WERI-Rb-1 (cell line): ENCODE measurements around the gene KLK10.

Experiments used
- DNase-seq: peaks from one replicate; pipeline ENCODE4 v3.0.0-alpha.2; 2020
- H3K27ac ChIP-seq: fragments of 250-450 bp; sonication (Bioruptor Pico); 2 replicates; pipeline ENCODE4 v1.5.1; 2020; ENCODE audit warnings: mild to moderate bottlenecking, moderate library complexity
- H3K27me3 ChIP-seq: fragments of 250-450 bp; sonication (Bioruptor Pico); 2 replicates; pipeline ENCODE4 v1.5.1; 2021; ENCODE audit warnings: mild to moderate bottlenecking, low read depth, moderate library complexity; ENCODE audit not compliant: insufficient read depth, severe bottlenecking
- H3K36me3 ChIP-seq: fragments of 250-450 bp; sonication (Bioruptor Pico); 2 replicates; pipeline ENCODE4 v1.5.1; 2020; ENCODE audit warnings: mild to moderate bottlenecking, moderate library complexity
- H3K4me3 ChIP-seq: 2 replicates; pipeline ENCODE4 v1.5.1; 2011; ENCODE audit warnings: low read depth, mild to moderate bottlenecking, control low read depth, low read length
- H3K9me3 ChIP-seq: fragments of 250-450 bp; sonication (Bioruptor Pico); 2 replicates; pipeline ENCODE4 v1.5.1; 2021; ENCODE audit warnings: mild to moderate bottlenecking, moderate library complexity; ENCODE audit not compliant: severe bottlenecking
- TF ChIP-seq, protein P1 (sequence below): IDR thresholded peaks from 2 replicates; pipeline ENCODE4 v1.5.1; 2011; ENCODE audit warnings: low read depth, mild to moderate bottlenecking, control low read depth, inconsistent platforms, low read length

The KLK10 gene

DNA sequence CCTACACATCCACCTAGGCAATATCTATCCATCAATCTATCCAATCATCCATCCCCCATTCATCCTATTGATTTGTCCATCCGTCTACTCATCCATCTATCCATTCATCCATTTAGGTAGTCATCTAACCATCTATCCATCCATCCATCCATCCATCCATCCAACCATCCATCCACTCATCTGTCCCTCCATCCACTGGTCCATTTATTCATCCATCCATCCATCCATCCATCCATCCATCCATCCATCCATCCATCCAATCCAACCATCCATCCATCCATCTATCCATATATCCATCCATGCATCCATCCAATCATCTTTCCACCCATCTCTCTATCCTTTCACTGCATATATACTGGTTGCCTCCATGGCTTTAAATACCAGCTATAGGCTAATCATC is 41.5 kb upstream of the KLK10 start:
- peaks cover 74% of the 10 kb centered on the region for H3K27me3 ChIP-seq
- TF ChIP-seq, protein P1, sequence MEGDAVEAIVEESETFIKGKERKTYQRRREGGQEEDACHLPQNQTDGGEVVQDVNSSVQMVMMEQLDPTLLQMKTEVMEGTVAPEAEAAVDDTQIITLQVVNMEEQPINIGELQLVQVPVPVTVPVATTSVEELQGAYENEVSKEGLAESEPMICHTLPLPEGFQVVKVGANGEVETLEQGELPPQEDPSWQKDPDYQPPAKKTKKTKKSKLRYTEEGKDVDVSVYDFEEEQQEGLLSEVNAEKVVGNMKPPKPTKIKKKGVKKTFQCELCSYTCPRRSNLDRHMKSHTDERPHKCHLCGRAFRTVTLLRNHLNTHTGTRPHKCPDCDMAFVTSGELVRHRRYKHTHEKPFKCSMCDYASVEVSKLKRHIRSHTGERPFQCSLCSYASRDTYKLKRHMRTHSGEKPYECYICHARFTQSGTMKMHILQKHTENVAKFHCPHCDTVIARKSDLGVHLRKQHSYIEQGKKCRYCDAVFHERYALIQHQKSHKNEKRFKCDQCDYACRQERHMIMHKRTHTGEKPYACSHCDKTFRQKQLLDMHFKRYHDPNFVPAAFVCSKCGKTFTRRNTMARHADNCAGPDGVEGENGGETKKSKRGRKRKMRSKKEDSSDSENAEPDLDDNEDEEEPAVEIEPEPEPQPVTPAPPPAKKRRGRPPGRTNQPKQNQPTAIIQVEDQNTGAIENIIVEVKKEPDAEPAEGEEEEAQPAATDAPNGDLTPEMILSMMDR, result no peak
- DNase-seq, result no peak

DNA sequence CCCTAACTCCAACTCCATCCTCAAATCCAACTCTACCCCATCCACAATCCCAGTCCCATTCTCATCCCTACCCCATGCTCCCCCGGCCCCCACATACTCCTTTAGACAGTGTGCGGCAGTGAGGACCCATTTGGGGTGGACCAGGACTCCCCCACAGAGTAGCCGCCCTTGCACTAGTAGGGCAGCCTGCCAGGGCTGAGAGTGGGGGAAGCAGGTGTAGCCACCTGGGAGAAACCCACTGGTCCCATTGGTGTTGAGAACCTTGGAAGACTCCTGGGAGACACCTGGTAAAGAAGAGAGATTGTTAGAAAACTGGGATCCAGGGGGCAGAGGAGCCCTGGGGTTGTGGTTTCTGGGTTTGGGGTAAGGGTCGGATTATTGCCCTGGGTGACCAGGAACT is 40.8 kb upstream of the KLK10 start:
- no peak for DNase-seq
- H3K4me3 ChIP-seq, result no peak overlapping the region
- no peaks in the 10 kb centered on the region for H3K36me3 ChIP-seq
- H3K27ac ChIP-seq, result no peak overlapping the region
- TF ChIP-seq, protein P1, result no peak
- no peaks in the 10 kb centered on the region for H3K9me3 ChIP-seq
- H3K27me3 ChIP-seq, result peaks cover 76% of the 10 kb centered on the region

More for the DNA sequence above, 41.5 kb upstream of the KLK10 start:
- H3K36me3 ChIP-seq, result no peaks in the 10 kb centered on the region
- no peaks in the 10 kb centered on the region for H3K9me3 ChIP-seq
- no peak overlapping the region for H3K27ac ChIP-seq
- H3K4me3 ChIP-seq, result no peak overlapping the region

DNA sequence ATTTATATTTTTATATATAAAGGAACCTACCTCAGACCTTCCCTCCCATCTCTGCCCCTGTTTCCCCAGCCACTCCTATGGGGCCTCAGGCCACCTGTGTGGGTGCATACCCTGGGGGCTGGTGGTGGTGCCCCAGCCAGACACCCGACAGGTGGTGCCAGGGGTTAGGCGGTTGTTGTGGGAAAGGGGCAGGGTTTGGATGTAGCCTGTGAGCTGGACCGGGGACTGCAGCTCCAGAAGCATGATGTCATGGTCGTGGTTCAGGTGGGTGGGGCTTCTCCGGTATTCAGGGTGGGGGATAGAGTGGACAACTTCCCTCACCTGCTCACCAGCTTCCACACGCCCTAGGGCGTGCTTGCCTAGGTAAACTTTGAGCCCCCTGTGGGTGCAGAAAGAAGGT is 40.2 kb upstream of the KLK10 start:
- Histone ChIP-seq H3K9me3 (no peaks in the 10 kb centered on the region), H3K4me3 (no peak overlapping the region), H3K27ac (no peak overlapping the region), H3K36me3 (no peaks in the 10 kb centered on the region), H3K27me3 (peaks cover 82% of the 10 kb centered on the region)
- DNase-seq, result no peak
- TF ChIP-seq, protein P1, result no peak

DNA sequence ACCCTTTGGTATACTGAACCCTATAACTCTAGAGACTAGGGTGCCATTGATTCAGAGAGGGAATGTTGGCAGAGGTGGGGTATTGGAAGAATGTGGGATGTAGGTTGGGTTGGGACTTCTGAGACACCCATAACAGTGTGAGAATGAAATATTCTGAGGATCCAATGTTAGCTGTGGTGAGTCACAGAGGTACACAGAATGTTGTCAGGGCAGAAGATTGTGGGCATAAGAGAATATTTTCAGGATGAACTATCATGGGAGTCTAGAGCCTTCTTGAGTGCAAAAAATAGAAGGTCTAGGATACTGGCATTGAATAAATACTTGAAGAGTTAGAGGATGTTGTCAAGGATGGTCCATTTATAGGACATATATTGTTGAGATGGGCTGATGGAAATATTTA is 36.4 kb upstream of the KLK10 start:
- DNase-seq, result no peak
- TF ChIP-seq, protein P1, result no peak
- H3K4me3 ChIP-seq, result no peak overlapping the region

DNA sequence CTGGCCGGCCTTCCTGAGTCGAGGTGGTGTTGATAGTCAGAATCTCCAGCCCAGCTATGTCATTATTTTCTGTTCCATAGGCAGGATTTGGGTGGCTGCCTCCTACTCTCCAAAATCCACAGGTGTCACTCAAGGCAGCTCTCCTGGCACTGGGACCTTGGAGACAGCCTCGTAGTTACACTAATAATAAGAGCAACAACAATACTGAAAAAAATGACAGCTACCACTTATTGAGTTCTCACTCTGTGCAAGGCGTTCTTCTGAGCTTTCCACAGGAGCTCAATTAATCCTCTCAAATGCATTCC is 27.5 kb upstream of the KLK10 start:
- no peak for DNase-seq
- peaks cover 73% of the 10 kb centered on the region for H3K27me3 ChIP-seq
- H3K9me3 ChIP-seq, result peaks cover 8% of the 10 kb centered on the region
- TF ChIP-seq, protein P1, result no peak
- no peak overlapping the region for H3K4me3 ChIP-seq
- no peaks in the 10 kb centered on the region for H3K36me3 ChIP-seq
- no peak overlapping the region for H3K27ac ChIP-seq

More for the DNA sequence above, 36.4 kb upstream of the KLK10 start:
- H3K9me3 ChIP-seq, result no peaks in the 10 kb centered on the region
- peaks cover 72% of the 10 kb centered on the region for H3K27me3 ChIP-seq
- no peak overlapping the region for H3K27ac ChIP-seq
- no peaks in the 10 kb centered on the region for H3K36me3 ChIP-seq

DNA sequence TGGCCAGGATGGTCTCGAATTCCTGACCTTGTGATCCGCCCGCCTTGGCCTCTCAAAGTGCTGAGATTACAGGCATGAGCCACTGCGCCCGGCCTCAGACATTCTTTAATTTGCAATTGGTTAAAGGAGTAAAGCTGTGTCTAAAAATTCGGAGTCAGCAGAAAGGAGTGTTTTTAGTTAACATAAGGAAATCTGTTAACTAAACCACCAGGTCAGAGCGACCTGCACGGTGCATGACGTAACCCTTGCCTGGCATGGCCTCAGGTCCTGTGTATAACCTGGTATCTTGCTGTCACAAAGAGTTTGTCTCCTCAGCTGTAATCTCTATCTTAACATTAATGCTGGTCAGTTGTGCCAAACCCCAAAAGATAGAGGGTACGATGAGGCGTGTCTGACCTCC is 24.8 kb upstream of the KLK10 start:
- TF ChIP-seq, protein P1, result no peak
- Histone ChIP-seq H3K27me3 (peaks cover 75% of the 10 kb centered on the region), H3K27ac (no peak overlapping the region), H3K4me3 (no peak overlapping the region), H3K36me3 (no peaks in the 10 kb centered on the region), H3K9me3 (peaks cover 2% of the 10 kb centered on the region)
- no peak for DNase-seq
